Peyer's patch (tissue), 4 donors: ENCODE measurements around the gene RRAGB. TPM values are rescaled to one million over a fixed set of nuclear protein-coding genes. Genes with fewer than 3 reads are reported as not detected.
"Not testable (repeated sequence)": the region's sequence is repeated elsewhere in the genome, so short reads cannot be mapped to it uniquely, and the experiment has no call there.

Experiments
- DNase-seq, 3 donors: peaks; one replicate each; pipeline ENCODE4 v3.0.0-alpha.2; 2017 to 2019
- H3K27ac ChIP-seq, 4 donors: fragments of 200-600 bp; sonication (generic); one replicate each; pipeline ENCODE4 v1.5.1; 2016 to 2019
- H3K27me3 ChIP-seq, 2 donors: fragments of 200-600 bp; sonication (generic); one replicate each; pipeline ENCODE4 v1.5.1; 2019
- H3K36me3 ChIP-seq, 3 donors: fragments of 200-600 bp; sonication (generic); one replicate each; pipeline ENCODE4 v1.5.1; 2016 to 2019
- H3K4me1 ChIP-seq, 4 donors: fragments of 200-600 bp; sonication (generic); one replicate each; pipeline ENCODE4 v1.5.1; 2016 to 2019
- H3K4me3 ChIP-seq, 4 donors: fragments of 200-600 bp; sonication (generic); 1 replicate in 3 of 4; 2 replicates in 1 of 4; pipeline ENCODE4 v1.5.1; 2016 to 2019; ENCODE audit warnings: mild to moderate bottlenecking in 1 of 4
- H3K9me3 ChIP-seq, 4 donors: fragments of 200-600 bp; sonication (generic); one replicate each; pipeline ENCODE4 v1.5.1; 2016 to 2019; ENCODE audit warnings: mild to moderate bottlenecking in 1 of 4
- POLR2A ChIP-seq, 2 donors: fragments of 450-650 bp; IDR thresholded peaks; one replicate each; pipeline ENCODE4 v1.5.1; 2017; ENCODE audit warnings: antibody characterized with exemption in 2 of 2, mild to moderate bottlenecking in 2 of 2, moderate library complexity in 2 of 2
- total RNA-seq, 4 donors: library from RNA; depleted of rRNA; stranded (reverse); fragments of >200 nt; gene quantifications; one replicate each; pipeline ENCODE4 v1.1.0, GENCODE V29; 2016
- TF ChIP-seq, protein P1 (sequence below), 6 experiments: fragments of 450-650 bp in 4 of 6; fragments of 200-600 bp in 2 of 6; sonication (generic) in 1 of 6; IDR thresholded peaks; one replicate each; pipeline ENCODE4 v1.5.1; 2017 to 2019; ENCODE audit warnings: antibody characterized with exemption in 6 of 6, mild to moderate bottlenecking in 3 of 6, moderate library complexity in 1 of 6

The RRAGB gene
- total RNA-seq, 4 donors from 2014 or later, result 12.4 to 129 (median 42.8) TPM

DNA sequence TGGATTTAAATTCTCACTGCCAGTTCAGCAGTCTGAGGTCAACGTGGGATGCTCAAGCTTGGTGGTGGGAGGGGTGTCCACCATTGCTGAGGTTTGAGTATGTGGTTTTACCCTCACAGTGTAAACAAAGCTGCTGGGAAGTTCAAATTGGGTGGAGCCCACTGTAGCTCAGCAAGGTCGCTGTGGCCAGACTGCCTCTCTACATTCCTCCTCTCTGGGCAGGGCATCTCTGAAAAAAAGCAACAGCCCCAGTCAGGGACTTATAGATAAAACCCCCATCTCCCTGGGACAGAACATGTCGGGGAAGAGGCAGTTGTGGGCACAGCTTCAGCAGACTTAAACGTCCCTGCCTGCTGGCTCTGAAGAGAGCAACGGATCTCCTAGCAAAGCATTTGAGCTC lies 14.9 kb upstream of the RRAGB start:
- Histone ChIP-seq H3K4me1 (no peaks in the 10 kb centered on the region), H3K27me3 (no peaks in the 10 kb centered on the region), H3K4me3 (no peak overlapping the region), H3K36me3 (no peaks in the 10 kb centered on the region), H3K27ac (no peak overlapping the region), H3K9me3 (peaks cover 0 to 6% (median 0%) of the 10 kb centered on the region in 4 donors)
- TF ChIP-seq, protein P1, sequence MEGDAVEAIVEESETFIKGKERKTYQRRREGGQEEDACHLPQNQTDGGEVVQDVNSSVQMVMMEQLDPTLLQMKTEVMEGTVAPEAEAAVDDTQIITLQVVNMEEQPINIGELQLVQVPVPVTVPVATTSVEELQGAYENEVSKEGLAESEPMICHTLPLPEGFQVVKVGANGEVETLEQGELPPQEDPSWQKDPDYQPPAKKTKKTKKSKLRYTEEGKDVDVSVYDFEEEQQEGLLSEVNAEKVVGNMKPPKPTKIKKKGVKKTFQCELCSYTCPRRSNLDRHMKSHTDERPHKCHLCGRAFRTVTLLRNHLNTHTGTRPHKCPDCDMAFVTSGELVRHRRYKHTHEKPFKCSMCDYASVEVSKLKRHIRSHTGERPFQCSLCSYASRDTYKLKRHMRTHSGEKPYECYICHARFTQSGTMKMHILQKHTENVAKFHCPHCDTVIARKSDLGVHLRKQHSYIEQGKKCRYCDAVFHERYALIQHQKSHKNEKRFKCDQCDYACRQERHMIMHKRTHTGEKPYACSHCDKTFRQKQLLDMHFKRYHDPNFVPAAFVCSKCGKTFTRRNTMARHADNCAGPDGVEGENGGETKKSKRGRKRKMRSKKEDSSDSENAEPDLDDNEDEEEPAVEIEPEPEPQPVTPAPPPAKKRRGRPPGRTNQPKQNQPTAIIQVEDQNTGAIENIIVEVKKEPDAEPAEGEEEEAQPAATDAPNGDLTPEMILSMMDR (IDR thresholded peaks at IDR 0.05), result no peak
- no peak for TF ChIP-seq POLR2A (IDR thresholded peaks at IDR 0.05)
- no peak for DNase-seq

DNA sequence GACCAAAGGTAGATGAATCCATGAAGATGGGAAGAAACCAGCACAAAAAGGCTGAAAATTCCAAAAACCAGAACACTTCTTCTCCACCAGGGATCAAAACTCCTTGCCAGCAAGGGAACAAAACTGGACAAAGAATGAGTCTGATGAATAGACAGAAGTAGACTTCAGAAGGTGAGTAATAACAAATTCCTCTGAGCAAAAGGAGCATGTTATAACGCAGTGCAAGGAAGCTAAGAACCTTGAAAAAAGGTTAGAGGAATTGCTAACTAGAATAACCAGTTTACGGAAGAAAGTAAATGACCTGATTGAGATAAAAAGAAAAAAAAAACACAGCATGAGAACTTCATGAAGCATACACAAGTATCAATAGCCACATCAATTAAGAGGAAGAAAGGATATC lies 14.1 kb upstream of the RRAGB start:
- not testable (repeated sequence) for H3K36me3 ChIP-seq, DNase-seq, H3K27me3 ChIP-seq, H3K9me3 ChIP-seq, H3K4me1 ChIP-seq, H3K4me3 ChIP-seq, H3K27ac ChIP-seq

DNA sequence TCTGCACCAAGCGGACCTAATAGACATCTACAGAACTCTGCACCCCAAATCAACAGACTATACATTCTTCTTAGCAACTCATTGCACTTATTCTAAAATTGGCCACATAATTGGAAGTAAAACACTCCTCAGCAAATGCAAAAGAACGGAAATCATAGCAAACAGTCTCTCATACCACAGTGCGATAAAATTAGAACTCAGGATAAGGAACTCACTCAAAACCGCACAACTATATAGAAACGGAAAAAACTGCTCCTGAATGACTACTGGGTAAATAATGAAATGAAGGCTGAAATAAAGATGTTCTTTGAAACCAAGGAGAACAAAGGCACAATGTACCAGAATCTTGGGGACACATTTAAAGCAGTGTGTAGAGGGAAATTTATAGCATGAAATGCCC lies 12.5 kb upstream of the RRAGB start:
- H3K4me3 ChIP-seq, H3K4me1 ChIP-seq, H3K27ac ChIP-seq, H3K27me3 ChIP-seq, H3K9me3 ChIP-seq, H3K36me3 ChIP-seq, DNase-seq: not testable (repeated sequence)

DNA sequence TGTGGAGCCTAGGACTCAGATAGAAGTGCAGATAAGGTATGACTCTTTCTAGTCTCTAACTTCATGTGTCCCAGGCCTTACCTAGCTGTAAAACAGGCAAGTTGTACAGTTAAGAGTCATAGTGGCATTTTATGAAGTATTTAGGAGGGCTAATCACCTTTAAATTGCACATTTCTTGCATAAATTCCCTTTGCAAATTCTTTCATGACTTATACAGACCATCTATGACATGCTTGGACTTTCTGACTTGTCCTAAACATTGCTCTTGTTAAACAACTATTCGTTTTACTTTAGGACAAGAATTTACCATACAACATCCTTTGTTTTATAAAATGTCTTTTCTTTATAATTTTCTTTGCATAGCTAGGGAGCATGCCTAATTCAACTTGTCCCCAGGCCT lies 7.8 kb upstream of the RRAGB start:
- Histone ChIP-seq H3K36me3 (no peaks in the 10 kb centered on the region), H3K27me3 (no peaks in the 10 kb centered on the region), H3K4me1 (no peaks in the 10 kb centered on the region), H3K9me3 (no peaks in the 10 kb centered on the region), H3K27ac (no peak overlapping the region), H3K4me3 (no peak overlapping the region)
- DNase-seq, result no peak
- no peak for TF ChIP-seq POLR2A (IDR thresholded peaks at IDR 0.05)

DNA sequence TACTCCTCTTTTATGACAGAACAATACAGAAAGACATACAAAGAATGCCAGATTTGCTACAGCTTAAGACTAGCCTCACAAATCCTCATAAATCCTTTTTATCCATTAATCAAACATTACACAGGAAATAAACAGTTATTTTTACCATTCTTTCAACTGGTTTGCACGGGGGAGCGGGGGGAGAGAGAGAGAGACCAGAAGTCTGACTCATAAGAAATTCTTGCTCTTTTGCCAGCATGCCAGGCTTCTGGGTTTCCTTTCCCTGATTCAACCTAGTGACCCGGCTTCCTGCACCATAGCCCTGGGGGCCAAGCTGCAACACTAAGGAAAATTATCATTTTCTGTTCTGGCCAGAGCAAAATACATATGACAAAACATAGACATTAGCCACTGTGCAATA lies 6.8 kb upstream of the RRAGB start:
- TF ChIP-seq, protein P1 (IDR thresholded peaks at IDR 0.05), result no peak
- no peak for TF ChIP-seq POLR2A (IDR thresholded peaks at IDR 0.05)

DNA sequence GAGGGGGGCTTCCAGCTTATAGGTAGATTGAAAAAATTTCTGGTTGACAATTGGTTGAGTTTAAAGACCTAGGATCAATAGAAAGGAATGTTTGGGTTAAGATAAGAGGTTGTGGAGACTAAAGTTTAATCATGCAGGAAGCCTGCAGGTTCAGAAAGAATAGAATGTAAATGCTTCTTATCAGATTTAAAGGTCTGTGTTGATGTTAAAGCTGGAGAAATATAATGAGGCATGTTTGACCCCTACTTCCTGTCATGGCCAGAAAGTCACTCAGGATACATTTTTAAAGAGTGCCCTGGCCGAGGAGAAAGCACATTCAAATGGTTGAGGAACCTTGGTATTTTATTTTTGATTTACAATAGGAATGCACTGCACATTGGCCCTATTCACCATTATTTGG lies 3.9 kb upstream of the RRAGB start:
- Histone ChIP-seq H3K4me1 (no peaks in the 10 kb centered on the region), H3K36me3 (no peaks in the 10 kb centered on the region), H3K4me3 (no peak overlapping the region), H3K9me3 (no peaks in the 10 kb centered on the region), H3K27me3 (no peaks in the 10 kb centered on the region), H3K27ac (no peak overlapping the region)
- DNase-seq, result no peak
- TF ChIP-seq, protein P1 (IDR thresholded peaks at IDR 0.05), result no peak
- TF ChIP-seq POLR2A (IDR thresholded peaks at IDR 0.05), result no peak

More for the DNA sequence above, 6.8 kb upstream of the RRAGB start:
- Histone ChIP-seq H3K9me3 (no peaks in the 10 kb centered on the region), H3K4me3 (no peak overlapping the region), H3K36me3 (no peaks in the 10 kb centered on the region), H3K27ac (no peak overlapping the region), H3K27me3 (no peaks in the 10 kb centered on the region), H3K4me1 (no peaks in the 10 kb centered on the region)
- DNase-seq, result no peak

DNA sequence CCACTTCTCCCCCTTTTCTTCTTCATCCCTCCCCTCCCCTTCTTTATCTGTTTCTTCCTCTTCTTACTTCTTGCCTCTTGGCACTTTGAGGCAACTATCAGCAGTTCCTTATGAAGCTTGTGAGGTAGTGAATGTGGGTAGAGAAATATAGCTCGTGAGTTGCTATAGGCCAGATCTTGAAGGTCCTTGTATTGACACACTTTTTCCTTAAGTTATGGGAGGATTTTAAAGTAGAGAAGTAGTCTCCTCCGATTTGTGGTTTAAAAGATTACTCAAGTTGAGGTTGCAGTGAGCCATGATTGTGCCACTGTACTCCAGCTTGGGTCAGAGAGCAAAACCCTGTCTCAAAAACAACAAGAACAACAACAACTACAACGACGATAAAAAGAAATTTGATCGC lies 3.4 kb upstream of the RRAGB start:
- Histone ChIP-seq H3K9me3 (no peaks in the 10 kb centered on the region), H3K4me1 (no peaks in the 10 kb centered on the region), H3K27ac (no peak overlapping the region), H3K36me3 (no peaks in the 10 kb centered on the region), H3K4me3 (no peak overlapping the region), H3K27me3 (no peaks in the 10 kb centered on the region)
- DNase-seq, result no peak
- TF ChIP-seq, protein P1 (IDR thresholded peaks at IDR 0.05), result no peak
- TF ChIP-seq POLR2A (IDR thresholded peaks at IDR 0.05), result no peak
